ENCODE results near the gene PLXNA2. TPM values are rescaled to one million over a fixed set of nuclear protein-coding genes. Genes with fewer than 3 reads are reported as not detected.

The PLXNA2 gene
- total and polyA plus RNA-seq, 7 donors, result 4.4 to 33.6 (median 20.8) TPM

DNA sequence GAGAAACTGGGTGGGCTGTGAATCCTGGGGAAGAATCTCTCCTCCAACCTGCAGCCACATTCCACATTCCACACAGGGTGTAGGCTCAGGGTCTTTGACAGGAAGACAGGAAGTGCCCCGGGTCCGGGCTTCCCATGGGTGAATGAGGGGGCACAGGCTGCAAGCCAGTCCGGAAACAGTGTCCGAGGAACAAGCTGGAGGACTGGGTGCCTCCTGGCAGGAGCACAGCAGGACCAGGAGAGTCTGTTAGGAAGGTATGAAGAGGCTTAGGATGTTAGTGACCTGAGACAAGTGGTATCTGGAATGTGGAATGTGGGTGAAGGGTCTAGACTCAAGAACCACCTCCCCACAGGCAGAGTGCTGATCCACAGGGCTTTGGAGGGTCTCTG lies 212.3 kb downstream of the PLXNA2 start:
- no peak for DNase-seq
- Histone ChIP-seq H3K36me3 (ENCODE audit: insufficient read depth in 1 of 2, low read depth in 1 of 2) (peaks cover 0 to 82% of the 10 kb centered on the region in 2 donors), H3K4me1 (peaks cover 5% of the 10 kb centered on the region), H3K9me3 (no peaks in the 10 kb centered on the region), H3K27ac (no peak overlapping the region), H3K4me3 (no peak overlapping the region), H3K27me3 (ENCODE audit: insufficient read depth in 3 of 3, low read length in 2 of 3) (no peaks in the 10 kb centered on the region)
- intact Hi-C loops (cut with DNase I), result no loop called here
- no peak for ATAC-seq
- TF ChIP-seq, protein P1, sequence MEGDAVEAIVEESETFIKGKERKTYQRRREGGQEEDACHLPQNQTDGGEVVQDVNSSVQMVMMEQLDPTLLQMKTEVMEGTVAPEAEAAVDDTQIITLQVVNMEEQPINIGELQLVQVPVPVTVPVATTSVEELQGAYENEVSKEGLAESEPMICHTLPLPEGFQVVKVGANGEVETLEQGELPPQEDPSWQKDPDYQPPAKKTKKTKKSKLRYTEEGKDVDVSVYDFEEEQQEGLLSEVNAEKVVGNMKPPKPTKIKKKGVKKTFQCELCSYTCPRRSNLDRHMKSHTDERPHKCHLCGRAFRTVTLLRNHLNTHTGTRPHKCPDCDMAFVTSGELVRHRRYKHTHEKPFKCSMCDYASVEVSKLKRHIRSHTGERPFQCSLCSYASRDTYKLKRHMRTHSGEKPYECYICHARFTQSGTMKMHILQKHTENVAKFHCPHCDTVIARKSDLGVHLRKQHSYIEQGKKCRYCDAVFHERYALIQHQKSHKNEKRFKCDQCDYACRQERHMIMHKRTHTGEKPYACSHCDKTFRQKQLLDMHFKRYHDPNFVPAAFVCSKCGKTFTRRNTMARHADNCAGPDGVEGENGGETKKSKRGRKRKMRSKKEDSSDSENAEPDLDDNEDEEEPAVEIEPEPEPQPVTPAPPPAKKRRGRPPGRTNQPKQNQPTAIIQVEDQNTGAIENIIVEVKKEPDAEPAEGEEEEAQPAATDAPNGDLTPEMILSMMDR (IDR thresholded peaks at IDR 0.05), result no peak
- WGBS, 3 donors, result 58 to 66% (median 66%) methylated on average over 4 of the region's 4 CpGs

DNA sequence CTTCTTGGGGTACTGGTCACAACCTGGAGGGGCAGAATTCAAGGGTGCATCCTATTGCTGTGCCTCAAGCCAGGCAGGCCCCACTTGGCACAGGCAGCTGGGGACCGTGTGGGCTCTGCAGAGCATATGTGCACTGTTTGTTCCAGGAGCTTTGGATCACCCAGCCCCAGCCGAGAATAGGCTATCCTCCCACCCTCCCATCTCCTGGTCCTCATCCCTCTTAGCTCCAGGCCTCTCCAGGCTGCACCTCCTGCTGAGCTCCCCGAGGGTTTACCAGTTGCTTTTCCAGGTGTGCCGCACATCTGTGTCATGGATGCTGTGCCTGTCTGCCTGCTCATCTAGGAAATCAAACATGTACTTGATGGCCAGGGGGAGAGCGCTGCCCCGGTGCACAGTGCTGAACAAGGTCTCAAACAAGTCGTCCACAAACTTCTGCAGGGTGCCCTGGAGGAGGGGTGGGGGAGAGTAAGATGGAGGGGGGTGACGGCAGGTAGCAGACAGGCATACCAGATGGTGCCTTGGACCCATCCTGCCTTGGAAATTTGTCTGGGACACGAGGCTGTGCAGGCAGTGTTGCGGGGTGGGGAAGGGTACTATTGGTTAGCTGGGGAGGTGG lies 212.8 kb downstream of the PLXNA2 start:
- Histone ChIP-seq H3K27ac (no peak overlapping the region), H3K9me3 (no peaks in the 10 kb centered on the region), H3K4me3 (no peak overlapping the region), H3K27me3 (ENCODE audit: insufficient read depth in 3 of 3, low read length in 2 of 3) (no peaks in the 10 kb centered on the region), H3K4me1 (peaks cover 5% of the 10 kb centered on the region), H3K36me3 (ENCODE audit: insufficient read depth in 1 of 2, low read depth in 1 of 2) (peaks cover 0 to 82% of the 10 kb centered on the region in 2 donors)
- no peak for ATAC-seq
- WGBS, 3 donors, result 70 to 83% (median 73%) methylated on average over 10 of the region's 10 CpGs
- intact Hi-C loops (cut with DNase I), result no loop called here
- TF ChIP-seq, protein P1 (IDR thresholded peaks at IDR 0.05), result no peak
- no peak for DNase-seq

DNA sequence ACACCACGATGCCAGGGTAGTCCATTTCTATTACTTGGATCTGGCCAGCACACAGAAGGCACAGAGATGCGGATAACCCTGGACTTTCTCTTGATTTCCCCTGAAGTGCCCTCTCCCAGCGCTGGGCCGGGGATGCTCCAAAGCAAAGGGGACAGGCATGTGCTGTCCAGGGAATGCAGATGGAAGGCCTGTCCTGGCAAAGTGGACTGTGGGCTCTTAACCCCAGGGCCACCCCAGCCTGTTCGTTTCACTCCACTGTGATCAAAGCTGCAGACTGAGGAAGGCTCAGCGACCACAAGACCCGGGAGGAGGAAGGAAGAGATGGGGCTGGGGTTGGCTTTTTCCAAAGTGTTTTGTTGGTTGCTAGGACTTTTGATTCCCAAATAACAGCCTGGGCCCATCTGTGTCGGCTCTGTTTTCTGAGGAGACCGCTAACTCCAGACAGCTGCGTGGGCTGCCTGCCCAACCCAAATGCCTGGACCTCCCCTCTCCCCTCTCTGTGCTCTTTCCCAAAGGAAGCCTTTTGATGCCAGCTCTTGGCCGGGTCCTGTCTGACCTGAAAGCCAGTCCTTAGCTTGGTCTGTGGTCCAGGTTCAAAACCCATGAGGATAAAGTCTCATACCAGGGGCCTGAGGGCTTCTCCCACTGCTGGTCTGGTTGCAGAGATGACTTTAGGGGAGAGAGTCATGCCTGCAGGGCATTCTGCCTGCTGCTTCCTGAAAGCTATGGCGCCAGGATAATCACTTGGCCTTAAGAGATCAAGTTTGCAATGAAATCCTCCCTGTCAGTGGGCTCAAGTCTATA lies 213.7 kb downstream of the PLXNA2 start:
- no peaks in the 10 kb centered on the region for H3K9me3 ChIP-seq
- DNase-seq (peak; percentile 50 to 72), ATAC-seq (peak; percentile 14 to 49 (median 28))
- WGBS, 3 donors, result 38 to 43% (median 43%) methylated on average over 12 of the region's 12 CpGs
- H3K4me3 ChIP-seq, result no peak overlapping the region
- peaks cover 7% of the 10 kb centered on the region for H3K4me1 ChIP-seq
- intact Hi-C loops (cut with DNase I), result no loop called here
- peak overlapping the region; percentile 46 for H3K27ac ChIP-seq
- H3K27me3 ChIP-seq (ENCODE audit: insufficient read depth in 3 of 3, low read length in 2 of 3), result no peaks in the 10 kb centered on the region
- H3K36me3 ChIP-seq (ENCODE audit: insufficient read depth in 1 of 2, low read depth in 1 of 2), result peaks cover 0 to 77% of the 10 kb centered on the region in 2 donors
- TF ChIP-seq, protein P1 (IDR thresholded peaks at IDR 0.05), result no peak

DNA sequence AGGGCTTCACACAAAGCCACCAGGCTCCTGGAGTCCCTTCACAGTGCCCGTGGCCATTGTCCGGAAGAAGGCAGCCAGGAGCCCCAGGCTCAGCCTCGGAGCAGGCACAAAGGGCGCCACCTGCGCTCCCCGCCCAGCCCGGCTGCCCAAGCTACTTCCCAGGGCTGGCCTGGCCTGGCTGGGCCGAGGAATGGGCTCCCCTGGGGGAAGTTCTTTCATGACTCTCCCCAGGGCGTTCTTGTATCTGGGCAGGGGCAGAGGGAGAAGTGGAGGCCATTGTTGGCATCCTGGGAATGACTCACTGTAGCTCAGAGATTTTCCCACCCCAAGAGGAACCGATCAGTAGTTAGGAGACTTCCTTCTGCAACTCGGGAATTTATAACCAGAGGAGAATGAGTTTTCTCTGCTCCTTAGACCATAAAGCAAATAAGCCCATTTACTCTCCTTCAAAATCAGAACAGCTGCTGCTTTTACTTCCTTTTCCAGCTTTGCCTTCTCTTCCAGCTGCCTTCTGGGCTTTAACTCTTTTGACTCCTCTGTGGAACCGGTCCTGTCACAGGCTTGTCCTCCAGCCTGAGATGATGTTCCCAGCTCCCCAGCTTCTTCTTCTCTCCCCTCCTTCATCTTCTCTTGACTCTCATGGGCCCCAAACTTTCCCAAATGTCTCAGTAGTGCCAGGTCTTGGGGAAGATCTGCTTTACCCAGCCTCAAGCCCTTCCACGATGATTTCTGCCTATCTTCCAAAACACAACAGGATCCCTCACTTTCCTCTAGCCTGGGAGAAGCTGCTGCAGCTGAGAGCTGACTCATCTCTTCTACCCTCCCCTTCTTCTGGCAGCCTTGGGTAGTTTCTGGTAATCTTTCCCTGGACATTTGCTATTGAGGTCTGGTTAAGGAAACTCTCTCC lies 214.6 kb downstream of the PLXNA2 start:
- TF ChIP-seq, protein P1 (IDR thresholded peaks at IDR 0.05), result no peak
- ATAC-seq, result peak in 3 of 4 donors; percentile 27 to 59 (median 28)
- intact Hi-C loops (cut with DNase I), result no loop called here
- H3K36me3 ChIP-seq (ENCODE audit: insufficient read depth in 1 of 2, low read depth in 1 of 2), result peaks cover 0 to 73% of the 10 kb centered on the region in 2 donors
- WGBS, 3 donors, result 57 to 62% (median 60%) methylated on average over 12 to 13 of the region's 13 CpGs
- peak overlapping the region; percentile 46 for H3K27ac ChIP-seq
- no peak for DNase-seq
- no peaks in the 10 kb centered on the region for H3K27me3 ChIP-seq (ENCODE audit: insufficient read depth in 3 of 3, low read length in 2 of 3)
- no peaks in the 10 kb centered on the region for H3K9me3 ChIP-seq
- H3K4me1 ChIP-seq, result peaks cover 15% of the 10 kb centered on the region
- H3K4me3 ChIP-seq, result no peak overlapping the region

Data from psoas muscle (tissue), 8 donors.